ENCODE data around the gene ZNF722.
"Not testable (repeated sequence)": the region's sequence is repeated elsewhere in the genome, so short reads cannot be mapped to it uniquely, and the experiment has no call there.

The ZNF722 gene

GRCh38 chr7:63998549-63998948 lies at the start of gene ZNF722:
Gene ZNF722 (plus strand): TSS chr7:63998849. CDS start chr7:63998962, 113 bp downstream.
- no peak for DNase-seq

DNA sequence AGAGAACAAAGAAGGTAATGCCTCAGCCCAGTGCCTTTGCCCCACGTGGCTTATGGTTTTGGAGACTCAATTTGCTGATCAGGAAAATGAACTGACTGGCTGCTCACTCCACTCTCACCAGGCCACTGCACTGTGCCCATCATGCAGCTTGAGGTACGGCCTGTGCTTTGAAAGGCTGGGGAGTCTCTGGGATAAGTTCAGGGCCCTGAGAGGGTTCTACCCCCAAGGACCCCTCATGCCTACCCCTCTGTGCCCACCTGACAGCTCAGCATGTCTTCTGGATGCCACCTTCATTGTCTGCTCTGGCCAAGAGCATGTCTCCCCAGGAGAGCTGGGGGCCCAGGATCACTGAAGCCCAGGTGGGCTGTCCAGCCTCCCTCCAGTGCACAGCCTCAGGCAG lies 45.5 kb upstream of the ZNF722 start:
- no peak for DNase-seq

GRCh38 chr7:63968629-63969028 lies 30.0 kb upstream of the ZNF722 start:
- DNase-seq: no peak

- DNase-seq: not testable (repeated sequence)
Measured at GRCh38 chr7:64015496-64015895, 16.8 kb downstream of the ZNF722 start.

DNA sequence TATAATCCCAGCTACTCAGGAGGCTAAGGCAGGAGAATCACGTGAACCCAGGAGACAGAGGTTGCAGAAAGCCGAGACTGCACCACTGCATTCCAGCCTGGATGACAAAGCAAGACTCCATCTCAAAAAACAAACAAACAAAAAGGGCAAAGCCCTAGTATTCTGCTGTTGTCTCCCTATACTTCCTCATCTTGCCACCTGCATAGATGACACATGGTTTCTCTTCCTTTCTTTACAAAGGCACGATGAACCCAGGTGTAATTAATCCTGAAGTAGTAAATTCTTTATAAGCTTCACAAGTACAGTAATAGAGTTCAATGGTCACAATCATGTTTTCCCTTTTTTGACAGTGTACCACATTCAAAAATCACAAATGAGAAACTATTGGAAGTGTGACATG lies 36.7 kb downstream of the ZNF722 start:
- no peak for DNase-seq

- DNase-seq: no peak
Measured at GRCh38 chr7:64037095-64037494, 38.4 kb downstream of the ZNF722 start.

DNA sequence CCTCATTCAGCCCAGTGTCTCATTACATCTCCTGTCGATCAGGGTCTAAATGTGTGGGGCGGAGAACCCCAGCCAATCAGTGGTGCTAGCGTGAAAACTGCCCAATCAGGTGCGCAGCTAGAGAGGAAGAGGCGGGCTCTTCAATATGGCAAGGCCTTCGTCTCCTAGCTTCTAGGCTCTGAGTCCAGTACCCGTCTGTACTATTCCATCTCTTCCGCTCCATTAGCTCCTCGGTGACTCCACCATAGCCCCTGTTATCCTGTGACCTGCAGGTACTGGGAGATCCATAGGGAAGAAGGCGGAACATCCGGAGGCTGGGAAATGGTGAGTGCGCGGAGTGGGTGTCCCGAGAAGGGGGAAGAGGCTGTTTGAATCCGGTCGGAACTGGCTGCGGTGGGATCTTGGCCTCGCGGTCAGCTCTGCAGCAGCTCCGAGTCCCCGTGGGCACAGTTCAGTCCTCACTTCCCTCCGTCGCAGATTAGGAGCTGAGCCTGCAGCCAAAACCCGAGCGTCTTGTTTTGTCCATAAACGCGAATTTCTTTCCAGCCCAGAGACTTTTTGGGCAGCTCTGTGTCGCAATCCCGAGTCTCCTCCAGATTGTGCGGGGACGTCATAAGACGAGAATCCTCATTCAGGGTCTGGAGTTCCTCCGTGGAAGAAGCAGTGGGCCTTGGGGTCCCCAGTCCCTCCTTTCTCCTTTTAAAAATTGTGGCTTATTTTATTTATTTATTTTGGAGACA lies 46.8 kb downstream of the ZNF722 start, which contains the start of gene ZNF727:
Gene ZNF727, plus strand, starts transcription at position 134 of the 740 bp plus-strand sequence. Its CDS starts 188 bp downstream, at position 322.
- DNase-seq: peak in 2 of 3 experiments; percentile 7 to 55

DNA sequence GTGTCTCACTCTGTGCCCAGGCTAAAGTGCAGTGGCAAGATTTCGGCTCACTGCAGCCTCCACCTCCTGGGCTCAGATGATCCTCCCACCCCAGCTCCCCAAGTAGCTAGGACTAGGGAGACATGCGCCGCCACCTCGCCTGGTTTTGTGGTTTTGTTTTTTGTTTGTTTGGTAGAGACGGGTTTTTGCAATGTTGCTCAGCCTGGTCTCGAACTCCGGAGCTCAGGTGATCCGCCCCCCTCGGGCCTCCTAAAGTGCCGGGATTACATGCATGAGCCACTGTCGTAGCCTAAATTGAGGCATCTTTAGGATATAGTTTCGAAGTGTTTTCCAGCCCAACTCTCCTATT lies 47.4 kb downstream of the ZNF722 start:
- no peak for DNase-seq
